T-helper 2 cell treated with Interferon-gamma antibody and Interleukin-4, amounts not matched to agents 5 μg/mL and 100 μg/mL, for 36 hours (primary cell): Measurements from ENCODE around the gene ZNF584.

Source experiments
- DNase-seq: peaks from one replicate; pipeline ENCODE4 v3.0.0; 2021; ENCODE audit warnings: low spot score
- H3K27ac Mint-ChIP-seq: one replicate; pipeline ENCODE4 v1.8.0; 2021; ENCODE audit warnings: mild to moderate bottlenecking, mixed read lengths
- H3K27me3 Mint-ChIP-seq: one replicate; pipeline ENCODE4 v1.8.0; 2021; ENCODE audit warnings: low read depth, mixed read lengths
- H3K36me3 Mint-ChIP-seq: one replicate; pipeline ENCODE4 v1.8.0; 2021; ENCODE audit warnings: low read depth, mixed read lengths
- H3K4me1 Mint-ChIP-seq: one replicate; pipeline ENCODE4 v1.8.0; 2021; ENCODE audit warnings: low read depth, mixed read lengths
- H3K4me3 Mint-ChIP-seq: one replicate; pipeline ENCODE4 v1.8.0; 2022; ENCODE audit warnings: mild to moderate bottlenecking, moderate library complexity, mixed read lengths
- H3K9me3 Mint-ChIP-seq: one replicate; pipeline ENCODE4 v1.8.0; 2021; ENCODE audit warnings: mixed read lengths

ZNF584 gene

GRCh38 chr19:58450856-58451357 lies 42.5 kb downstream of the ZNF584 start:
- peaks cover 7% of the 10 kb centered on the region for H3K36me3 Mint-ChIP-seq
- H3K9me3 Mint-ChIP-seq = peaks cover 13% of the 10 kb centered on the region
- peak overlapping the region; percentile 87 for H3K4me3 Mint-ChIP-seq
- H3K27ac Mint-ChIP-seq = no peak overlapping the region
- peaks cover 15% of the 10 kb centered on the region for H3K4me1 Mint-ChIP-seq
- DNase-seq = peak; percentile 16
- peaks cover 5% of the 10 kb centered on the region for H3K27me3 Mint-ChIP-seq

GRCh38 chr19:58451358-58452101 lies 43.1 kb downstream of the ZNF584 start, which contains the start of gene ZNF324B:
Gene ZNF324B, plus strand, starts transcription at chr19:58451622. Its CDS starts 2,080 bp downstream, at chr19:58453702.
- DNase-seq = peak; percentile 96
- Mint-ChIP-seq H3K27me3 (peaks cover 5% of the 10 kb centered on the region), H3K27ac (peak within 1 kb of the TSS; percentile 45), H3K4me1 (peaks cover 15% of the 10 kb centered on the region), H3K36me3 (peaks cover 10% of the 10 kb centered on the region), H3K4me3 (peak within 1 kb of the TSS; percentile 87), H3K9me3 (peaks cover 13% of the 10 kb centered on the region)

GRCh38 chr19:58453743-58454142 lies 45.3 kb downstream of the ZNF584 start:
- H3K27ac Mint-ChIP-seq = no peak overlapping the region
- no peak overlapping the region for H3K4me3 Mint-ChIP-seq
- peaks cover 2% of the 10 kb centered on the region for H3K27me3 Mint-ChIP-seq
- H3K4me1 Mint-ChIP-seq = peaks cover 15% of the 10 kb centered on the region
- DNase-seq = no peak
- peaks cover 22% of the 10 kb centered on the region for H3K36me3 Mint-ChIP-seq
- H3K9me3 Mint-ChIP-seq = peaks cover 5% of the 10 kb centered on the region

DNA sequence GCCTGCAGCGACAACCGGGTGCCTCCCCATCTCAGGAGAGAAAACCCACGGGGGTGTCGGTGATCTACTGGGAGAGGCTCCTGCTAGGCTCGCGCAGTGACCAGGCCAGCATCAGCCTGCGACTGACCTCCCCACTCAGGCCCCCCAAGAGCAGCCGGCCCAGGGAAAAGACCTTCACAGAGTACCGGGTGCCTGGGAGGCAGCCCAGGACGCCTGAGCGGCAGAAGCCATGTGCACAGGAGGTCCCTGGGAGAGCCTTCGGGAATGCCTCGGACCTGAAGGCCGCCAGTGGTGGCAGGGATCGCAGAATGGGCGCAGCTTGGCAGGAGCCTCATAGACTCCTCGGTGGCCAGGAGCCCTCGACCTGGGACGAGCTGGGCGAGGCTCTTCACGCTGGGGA lies 46.9 kb downstream of the ZNF584 start:
- H3K27ac Mint-ChIP-seq = no peak overlapping the region
- peaks cover 15% of the 10 kb centered on the region for H3K4me1 Mint-ChIP-seq
- no peak for DNase-seq
- H3K9me3 Mint-ChIP-seq = no peaks in the 10 kb centered on the region
- peaks cover 25% of the 10 kb centered on the region for H3K36me3 Mint-ChIP-seq
- H3K4me3 Mint-ChIP-seq = no peak overlapping the region
- H3K27me3 Mint-ChIP-seq = peaks cover 2% of the 10 kb centered on the region

GRCh38 chr19:58456111-58456510 lies 47.7 kb downstream of the ZNF584 start:
- Mint-ChIP-seq H3K4me1 (peaks cover 9% of the 10 kb centered on the region), H3K27ac (no peak overlapping the region), H3K4me3 (no peak overlapping the region), H3K9me3 (no peaks in the 10 kb centered on the region), H3K36me3 (peaks cover 25% of the 10 kb centered on the region), H3K27me3 (peaks cover 2% of the 10 kb centered on the region)
- DNase-seq = no peak

DNA sequence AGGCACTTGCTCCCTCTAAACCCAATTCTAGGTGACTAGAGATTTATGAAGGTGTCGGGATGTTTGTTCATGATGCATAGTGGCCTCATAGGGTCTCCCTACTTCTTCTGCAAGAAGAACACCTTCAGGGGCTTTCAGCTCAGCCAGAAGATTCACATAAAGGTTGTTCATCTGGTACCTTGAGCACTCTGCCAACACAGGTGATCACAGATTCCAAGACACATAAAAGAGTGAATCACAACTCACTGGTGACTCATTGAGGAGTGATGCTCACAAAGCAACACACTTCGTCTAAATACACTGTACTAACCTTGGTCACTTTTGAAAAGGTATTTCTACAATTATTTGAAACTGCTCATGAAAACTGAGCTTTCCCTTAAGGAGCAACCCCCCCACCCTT lies 51.6 kb downstream of the ZNF584 start:
- no peaks in the 10 kb centered on the region for H3K9me3 Mint-ChIP-seq

DNA sequence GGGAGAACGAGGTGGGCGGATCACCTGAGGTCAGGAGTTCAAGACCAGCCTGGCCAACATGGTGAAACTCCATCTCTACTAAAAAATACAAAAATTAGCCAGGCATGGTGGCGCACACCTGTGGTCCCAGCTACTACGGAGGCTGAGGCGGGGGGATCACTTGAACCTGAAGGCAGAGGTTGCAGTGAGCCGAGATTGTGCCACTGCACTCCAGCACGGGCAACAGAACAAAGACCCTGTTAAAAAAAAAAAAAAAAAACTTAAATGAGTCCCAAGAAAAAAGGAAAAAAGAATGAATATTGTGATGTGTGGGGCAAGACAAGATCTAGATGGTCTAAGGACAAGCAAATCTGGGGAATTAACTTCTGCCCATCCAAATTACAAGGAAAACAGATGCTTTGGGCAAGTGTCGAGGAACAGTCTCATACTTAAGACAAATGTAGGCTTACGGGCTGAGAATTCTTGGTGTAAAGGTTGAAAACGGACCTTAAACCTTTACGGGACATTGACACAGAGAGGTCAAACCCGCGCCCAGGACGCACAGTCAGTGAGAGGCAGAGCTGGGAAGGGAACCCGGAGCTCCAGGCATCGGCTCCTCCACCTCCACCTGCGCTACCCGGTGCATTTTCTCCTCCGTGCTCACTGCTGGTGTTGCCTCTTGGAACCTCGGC lies 57.8 kb downstream of the ZNF584 start:
- H3K36me3 Mint-ChIP-seq = peaks cover 1% of the 10 kb centered on the region
- peaks cover 2% of the 10 kb centered on the region for H3K27me3 Mint-ChIP-seq
- H3K9me3 Mint-ChIP-seq = no peaks in the 10 kb centered on the region
- H3K4me1 Mint-ChIP-seq = peaks cover 12% of the 10 kb centered on the region
- no peak overlapping the region for H3K27ac Mint-ChIP-seq
- DNase-seq = no peak
- H3K4me3 Mint-ChIP-seq = peak overlapping the region; percentile 85

More for the DNA sequence above, 51.6 kb downstream of the ZNF584 start:
- no peak overlapping the region for H3K27ac Mint-ChIP-seq
- no peaks in the 10 kb centered on the region for H3K27me3 Mint-ChIP-seq
- no peak overlapping the region for H3K4me3 Mint-ChIP-seq
- H3K4me1 Mint-ChIP-seq = no peaks in the 10 kb centered on the region
- peaks cover 18% of the 10 kb centered on the region for H3K36me3 Mint-ChIP-seq
- no peak for DNase-seq

DNA sequence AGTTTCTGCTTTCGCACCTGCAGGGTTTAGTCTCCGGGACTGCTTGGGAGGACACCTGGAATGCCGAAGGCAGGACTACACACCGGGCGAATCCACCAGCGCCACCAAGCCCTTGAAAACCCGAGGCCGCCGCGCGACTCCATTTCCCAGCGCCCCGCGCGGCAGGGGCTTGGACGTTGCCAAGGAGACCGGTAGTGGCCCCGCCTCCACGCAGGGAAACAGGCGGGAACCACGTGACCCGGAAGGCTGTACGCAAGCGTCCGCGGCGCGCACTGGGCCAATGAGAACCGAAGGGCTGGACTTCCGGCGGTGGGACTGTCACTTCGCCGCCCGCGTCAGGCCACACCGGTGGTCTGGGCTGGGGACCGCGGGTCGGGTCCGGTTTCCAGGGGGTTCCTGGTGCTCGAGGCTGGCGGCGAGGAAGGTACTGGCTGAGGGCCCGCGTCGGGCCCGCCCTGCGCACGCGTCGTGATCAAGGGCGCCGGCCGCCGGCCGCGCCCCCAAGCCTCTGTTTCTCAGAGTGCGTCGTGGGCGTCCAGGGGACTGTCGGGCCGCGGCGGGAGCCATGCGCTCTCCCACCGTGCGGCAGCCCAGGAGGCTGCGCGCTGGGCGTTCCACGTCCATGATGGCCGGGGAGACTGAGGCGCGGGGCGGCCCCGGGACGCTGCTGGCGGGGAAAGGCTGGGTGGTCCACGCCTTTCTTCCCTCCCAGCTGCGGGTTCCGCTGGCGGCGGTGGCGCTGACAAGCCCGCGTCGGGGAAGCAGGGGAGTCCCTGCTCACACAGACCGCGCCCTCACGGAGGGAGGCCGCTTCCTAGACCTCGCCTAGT lies 58.5 kb downstream of the ZNF584 start, which contains the start of gene ZNF324:
TSS of gene ZNF324 (plus strand) at position 321 of the 830 bp plus-strand sequence. CDS start 2,106 bp downstream, outside the sequence.
- peaks cover 2% of the 10 kb centered on the region for H3K27me3 Mint-ChIP-seq
- no peaks in the 10 kb centered on the region for H3K9me3 Mint-ChIP-seq
- H3K4me3 Mint-ChIP-seq = peak within 1 kb of the TSS; percentile 85
- H3K27ac Mint-ChIP-seq = peak within 1 kb of the TSS; percentile 81
- peak; percentile 97 for DNase-seq
- H3K36me3 Mint-ChIP-seq = peaks cover 1% of the 10 kb centered on the region
- H3K4me1 Mint-ChIP-seq = peaks cover 12% of the 10 kb centered on the region
